Measurements from ENCODE around the gene LRCH3. TPM values are rescaled to one million over a fixed set of nuclear protein-coding genes. Genes with fewer than 3 reads are reported as not detected.

Gene LRCH3
- total and polyA plus RNA-seq, 2 experiments from 2014 or later, result 22.5 to 38.5 TPM

GRCh38 chr3:197830967-197831313 is 39.9 kb downstream of the LRCH3 start:
- Histone ChIP-seq H3K27ac (no peak overlapping the region), H3K9me3 (ENCODE audit: low read depth) (no peaks in the 10 kb centered on the region), H3K4me3 (no peak overlapping the region), H3K79me2 (no peaks in the 10 kb centered on the region), H3K4me1 (ENCODE audit: insufficient read depth) (no peaks in the 10 kb centered on the region), H3K9me2 (replicated peaks; ENCODE audit: insufficient read depth) (no peaks in the 10 kb centered on the region), H3K27me3 (no peaks in the 10 kb centered on the region), H3K4me2 (no peak overlapping the region), H2AFZ (no peak overlapping the region), H4K20me1 (ENCODE audit: insufficient read depth, poor library complexity, severe bottlenecking) (no peaks in the 10 kb centered on the region), H3K36me3 (replicated peaks; ENCODE audit: insufficient read depth, low read depth) (no peaks in the 10 kb centered on the region)
- TF ChIP-seq CTCF (IDR thresholded peaks at IDR 0.05; ENCODE audit: poor library complexity) (no peak), EZH2 (IDR thresholded peaks at IDR 0.05; ENCODE audit: borderline replicate concordance) (no peak), EZH2phosphoT487 (IDR thresholded peaks at IDR 0.05; ENCODE audit: low read depth, severe bottlenecking, unreplicated experiment) (no peak)
- no peak for DNase-seq (ENCODE audit: low spot score)
- WGBS (ENCODE audit: low lambda C conversion rate, missing lambda C conversion rate), result 98% methylated on average over 8 of the region's 8 CpGs

GRCh38 chr3:197833930-197834715 is 43.1 kb downstream of the LRCH3 start:
- no peaks in the 10 kb centered on the region for H3K36me3 ChIP-seq (replicated peaks; ENCODE audit: insufficient read depth, low read depth)
- no peaks in the 10 kb centered on the region for H3K79me2 ChIP-seq
- no peak for TF ChIP-seq EZH2phosphoT487 (IDR thresholded peaks at IDR 0.05; ENCODE audit: low read depth, severe bottlenecking, unreplicated experiment)
- TF ChIP-seq EZH2 (IDR thresholded peaks at IDR 0.05; ENCODE audit: borderline replicate concordance), result no peak
- no peak for TF ChIP-seq CTCF (IDR thresholded peaks at IDR 0.05; ENCODE audit: poor library complexity)
- H3K4me3 ChIP-seq, result no peak overlapping the region
- H4K20me1 ChIP-seq (ENCODE audit: insufficient read depth, poor library complexity, severe bottlenecking), result no peaks in the 10 kb centered on the region
- no peak overlapping the region for H3K4me2 ChIP-seq
- no peaks in the 10 kb centered on the region for H3K9me3 ChIP-seq (ENCODE audit: low read depth)
- H3K27me3 ChIP-seq, result no peaks in the 10 kb centered on the region
- H3K9me2 ChIP-seq (replicated peaks; ENCODE audit: insufficient read depth), result no peaks in the 10 kb centered on the region
- 97% methylated on average over 8 of the region's 8 CpGs for WGBS (ENCODE audit: low lambda C conversion rate, missing lambda C conversion rate)
- H3K4me1 ChIP-seq (ENCODE audit: insufficient read depth), result no peaks in the 10 kb centered on the region
- no peak overlapping the region for H3K27ac ChIP-seq
- no peak overlapping the region for H2AFZ ChIP-seq
- DNase-seq (ENCODE audit: low spot score), result no peak

GRCh38 chr3:197835509-197835908 is 44.5 kb downstream of the LRCH3 start:
- Histone ChIP-seq H2AFZ (no peak overlapping the region), H3K27me3 (no peaks in the 10 kb centered on the region), H4K20me1 (ENCODE audit: insufficient read depth, poor library complexity, severe bottlenecking) (no peaks in the 10 kb centered on the region), H3K79me2 (no peaks in the 10 kb centered on the region), H3K4me2 (no peak overlapping the region), H3K4me3 (no peak overlapping the region), H3K9me3 (ENCODE audit: low read depth) (no peaks in the 10 kb centered on the region), H3K36me3 (replicated peaks; ENCODE audit: insufficient read depth, low read depth) (no peaks in the 10 kb centered on the region), H3K4me1 (ENCODE audit: insufficient read depth) (no peaks in the 10 kb centered on the region), H3K9me2 (replicated peaks; ENCODE audit: insufficient read depth) (no peaks in the 10 kb centered on the region), H3K27ac (peak overlapping the region; percentile 0)
- no peak for TF ChIP-seq CTCF (IDR thresholded peaks at IDR 0.05; ENCODE audit: poor library complexity)
- no peak for TF ChIP-seq EZH2phosphoT487 (IDR thresholded peaks at IDR 0.05; ENCODE audit: low read depth, severe bottlenecking, unreplicated experiment)
- TF ChIP-seq EZH2 (IDR thresholded peaks at IDR 0.05; ENCODE audit: borderline replicate concordance), result no peak
- 92% methylated on average over 5 of the region's 5 CpGs for WGBS (ENCODE audit: low lambda C conversion rate, missing lambda C conversion rate)
- no peak for DNase-seq (ENCODE audit: low spot score)

All from hepatocyte (in vitro differentiated cells).